GM10266 (cell line): ENCODE measurements around the gene MOB1A.
"Not testable (repeated sequence)": the region's sequence is repeated elsewhere in the genome, so short reads cannot be mapped to it uniquely, and the experiment has no call there.

Source experiments
- DNase-seq: peaks from one replicate; pipeline ENCODE4 v3.0.0; 2012; ENCODE audit errors: extremely low spot score
- CTCF ChIP-seq: IDR thresholded peaks from 2 replicates; pipeline ENCODE4 v1.5.1; 2012; ENCODE audit warnings: mild to moderate bottlenecking, low read depth; ENCODE audit not compliant: control insufficient read depth, insufficient read depth; ENCODE audit errors: missing control alignments

The MOB1A gene

GRCh38 chr2:74137651-74138599, 40.8 kb downstream of the MOB1A start:
- no peak for DNase-seq
- no peak for TF ChIP-seq CTCF

- TF ChIP-seq CTCF, result no peak
- no peak for DNase-seq
Measured at GRCh38 chr2:74131901-74132300, 46.8 kb downstream of the MOB1A start.

GRCh38 chr2:74130211-74130995, 48.3 kb downstream of the MOB1A start:
- TF ChIP-seq CTCF, result no peak
- DNase-seq, result no peak

- no peak for TF ChIP-seq CTCF
- DNase-seq, result no peak
Measured at GRCh38 chr2:74128206-74128605, 50.5 kb downstream of the MOB1A start.

GRCh38 chr2:74123955-74124354, 54.7 kb downstream of the MOB1A start:
- DNase-seq, result not testable (repeated sequence)

- not testable (repeated sequence) for DNase-seq
Measured at GRCh38 chr2:74121846-74122245, 56.8 kb downstream of the MOB1A start.

- DNase-seq, result peak; percentile 96
- peak; percentile 86 for TF ChIP-seq CTCF
Measured at GRCh38 chr2:74119912-74120825, 58.5 kb downstream of the MOB1A start.
